ENCODE measurements around the gene COL6A1.
"Not testable (repeated sequence)": the region's sequence is repeated elsewhere in the genome, so short reads cannot be mapped to it uniquely, and the experiment has no call there.

COL6A1 gene

GRCh38 chr21:45966791-45967394 lies 14.7 kb upstream of the COL6A1 start:
- no peak for DNase-seq

DNA sequence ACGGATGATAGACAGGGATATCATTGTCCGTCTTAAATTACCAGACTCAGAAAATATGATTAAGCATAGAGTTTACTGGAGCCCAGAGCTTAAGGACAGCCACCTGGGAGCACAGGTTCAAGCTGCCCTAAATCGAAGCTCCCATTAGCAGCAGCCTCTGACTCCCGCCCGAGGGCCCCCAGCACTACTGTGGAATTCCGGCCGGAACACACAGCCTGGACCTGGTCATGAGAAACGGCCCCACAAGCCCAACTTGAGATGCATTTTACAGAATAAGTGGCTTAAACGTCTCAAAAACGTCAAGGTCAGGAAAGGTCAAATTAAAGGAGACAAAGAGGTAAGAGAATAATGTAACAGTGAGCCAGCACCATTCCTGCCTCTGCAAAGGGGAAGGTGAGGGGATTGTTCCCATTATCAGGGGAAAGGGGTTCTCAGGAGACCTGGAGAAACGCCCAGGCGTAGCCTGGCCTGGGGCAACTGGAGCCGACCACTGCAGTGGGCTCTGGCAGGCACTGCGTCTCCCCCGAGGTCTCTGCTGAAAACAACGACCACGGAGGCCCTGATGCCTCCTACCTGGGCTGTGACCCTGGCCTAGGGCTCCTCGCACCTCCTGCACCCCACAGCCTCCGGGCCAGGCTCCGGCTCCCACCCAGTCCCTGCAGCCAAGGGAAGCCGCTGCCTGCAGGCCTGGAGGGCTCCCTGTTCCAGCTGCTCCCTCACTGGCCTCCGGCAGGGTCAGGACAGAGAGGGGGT lies 11.5 kb upstream of the COL6A1 start:
- DNase-seq = no peak

GRCh38 chr21:45970674-45971615 lies 10.6 kb upstream of the COL6A1 start:
- peak in 5 of 6 experiments; percentile 16 to 32 (median 26) for DNase-seq

DNA sequence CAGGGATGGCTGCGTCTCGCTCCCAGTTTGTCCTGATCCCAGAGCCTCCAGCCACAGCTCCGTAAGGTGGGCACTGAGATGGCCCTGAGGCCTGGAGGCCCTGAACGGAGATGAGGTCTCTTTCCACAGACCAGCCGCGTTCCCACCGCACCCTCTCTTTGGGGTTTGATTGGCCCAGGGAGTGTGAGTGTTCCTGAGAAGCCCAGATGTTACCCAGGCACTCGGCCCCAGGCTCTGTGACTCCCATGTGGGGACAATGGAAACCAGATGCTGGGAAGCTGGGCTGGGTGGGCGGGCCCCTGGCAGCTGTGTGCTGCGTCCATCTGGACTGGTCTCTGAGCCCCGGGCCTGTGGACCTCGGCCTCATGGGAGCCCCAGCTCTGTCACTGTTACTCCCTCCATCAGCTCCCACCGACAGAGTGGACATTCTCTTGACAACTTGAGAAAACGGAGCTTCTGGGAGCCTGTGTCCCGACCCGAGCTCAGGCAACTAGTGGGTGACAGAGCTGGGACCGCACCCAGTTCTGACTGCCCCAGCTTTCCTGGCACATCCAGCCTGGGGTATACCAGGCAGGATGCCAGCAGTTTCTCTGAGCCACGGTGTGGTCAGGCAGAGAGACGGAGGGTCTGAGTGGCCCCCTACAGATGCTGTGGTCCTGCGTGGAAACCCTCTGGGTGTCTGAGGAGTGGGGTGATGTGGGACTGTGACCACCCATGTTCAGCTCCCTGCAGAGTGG lies 9.8 kb upstream of the COL6A1 start:
- DNase-seq = no peak

- DNase-seq = no peak
Observed at GRCh38 chr21:45972353-45972715, 9.2 kb upstream of the COL6A1 start.

DNA sequence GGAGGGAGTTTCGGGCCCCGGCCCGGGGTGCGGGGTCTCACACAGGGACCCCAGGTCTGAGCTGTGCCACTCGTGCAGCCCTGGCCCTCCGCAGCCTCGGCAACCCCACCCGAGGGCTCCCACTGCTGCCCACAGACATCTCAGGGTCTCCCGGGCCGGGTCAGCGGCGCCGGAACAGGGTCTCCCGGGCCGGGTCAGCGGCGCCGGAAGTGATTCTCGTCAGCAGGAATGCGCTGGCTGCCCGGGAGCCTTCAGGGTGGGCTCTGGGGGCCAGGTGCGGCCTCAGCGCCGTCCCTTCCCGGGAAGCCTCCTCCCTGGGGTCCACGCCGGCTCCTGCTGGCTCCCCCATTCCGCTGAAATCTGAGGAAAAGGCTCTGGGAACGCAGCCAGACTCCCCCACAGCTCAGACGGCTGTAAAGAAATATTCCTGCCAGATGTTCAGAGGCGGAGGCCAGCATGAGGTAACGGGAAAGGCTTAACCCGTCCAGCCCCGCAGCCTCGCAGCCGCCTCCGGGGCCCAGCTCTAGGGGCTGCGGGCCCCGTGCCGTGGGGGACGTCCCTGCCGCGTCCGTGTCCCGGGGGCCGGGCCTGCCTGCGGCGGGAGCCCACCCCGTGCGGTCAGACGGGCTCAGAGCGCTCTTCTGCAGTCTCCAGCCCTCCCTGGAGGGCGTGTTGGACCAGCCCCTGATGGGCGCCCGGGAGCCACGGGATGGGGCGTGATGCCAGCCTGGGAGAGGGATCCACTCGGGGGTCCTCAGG lies 8.7 kb upstream of the COL6A1 start:
- no peak for DNase-seq

DNA sequence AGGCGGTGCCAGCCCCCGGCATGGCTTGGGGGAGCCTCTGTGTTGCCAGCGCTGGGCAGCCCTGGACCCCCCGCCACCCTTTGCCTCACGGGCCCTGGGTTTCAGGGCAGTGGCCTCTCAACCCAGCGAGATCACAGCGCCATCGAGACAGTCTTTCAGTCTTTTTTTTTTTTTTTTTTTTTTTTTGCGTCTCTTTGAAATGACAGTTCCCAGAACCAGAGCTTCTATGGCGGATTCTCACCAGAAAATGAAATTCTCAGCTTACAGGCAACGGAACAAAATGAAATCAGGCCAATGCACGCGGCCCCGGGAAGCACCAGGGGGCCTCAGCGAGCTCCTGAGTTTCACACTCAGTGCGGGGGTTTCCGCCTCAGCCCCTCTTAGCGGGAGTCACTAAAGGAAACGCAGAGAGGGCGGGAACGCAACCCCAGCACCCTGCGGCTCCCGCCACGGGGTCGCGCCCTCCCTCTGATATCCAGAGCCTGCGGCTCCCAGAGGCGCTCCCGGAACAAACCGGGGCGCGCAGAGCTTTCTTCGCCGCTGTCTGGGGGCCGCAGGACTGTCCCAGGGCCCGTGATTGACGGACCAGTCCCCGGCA lies 8.0 kb upstream of the COL6A1 start:
- DNase-seq = peak; percentile 60 to 80 (median 74)

DNA sequence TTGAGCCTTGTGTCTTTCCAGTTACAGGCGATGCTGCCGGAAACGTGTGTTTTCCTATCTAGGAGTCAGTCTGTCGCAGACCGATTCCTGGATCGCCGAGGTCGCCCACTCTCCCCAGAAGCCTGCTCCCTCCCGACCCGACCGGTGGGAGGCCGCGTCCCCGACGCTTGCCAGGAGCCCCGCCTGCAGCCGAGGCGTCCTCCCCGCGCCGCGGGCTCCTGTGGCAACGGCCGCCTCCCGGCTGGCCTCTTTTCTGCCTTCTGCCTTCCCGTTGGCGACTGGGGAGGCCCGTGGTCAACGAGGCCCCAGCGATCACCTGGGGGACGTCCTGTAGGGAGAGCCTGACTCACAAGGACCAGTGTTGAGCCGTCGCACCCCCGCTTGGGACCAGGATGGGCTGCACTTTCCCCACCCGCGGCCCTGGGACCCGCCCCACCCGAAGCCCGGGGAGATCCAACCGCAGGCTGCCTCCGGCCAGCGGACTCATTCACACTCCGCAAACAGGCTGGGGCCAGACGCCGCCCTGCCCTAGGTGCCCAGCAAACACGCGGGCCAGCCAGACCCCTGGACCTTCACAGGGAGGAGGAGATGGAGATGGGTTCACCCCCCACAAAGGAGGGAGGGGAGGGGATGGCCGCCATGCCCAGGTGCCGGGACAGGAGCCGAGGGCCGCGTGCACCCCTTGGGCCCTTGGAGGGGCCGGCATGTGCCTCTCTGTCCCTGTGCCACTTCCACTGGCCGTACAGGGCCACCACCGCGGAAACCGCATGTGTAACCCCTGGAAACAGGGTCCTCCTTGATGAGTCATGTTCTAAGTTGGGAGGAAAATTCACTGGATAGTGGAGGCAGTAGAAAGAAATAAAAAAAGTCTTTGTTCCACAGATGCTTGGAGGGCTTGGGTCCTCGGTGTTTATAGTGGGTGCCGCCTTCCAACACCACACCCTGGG lies 7.2 kb upstream of the COL6A1 start:
- DNase-seq = peak in 2 of 6 experiments; percentile 13 to 58

- DNase-seq = no peak
Observed at GRCh38 chr21:45975020-45975666, 6.4 kb upstream of the COL6A1 start.

- DNase-seq = not testable (repeated sequence)
Observed at GRCh38 chr21:45975667-45976409, 5.7 kb upstream of the COL6A1 start.

- no peak for DNase-seq
Observed at GRCh38 chr21:45976701-45977311, 4.8 kb upstream of the COL6A1 start.

- no peak for DNase-seq
Observed at GRCh38 chr21:45977396-45977795, 4.2 kb upstream of the COL6A1 start.

DNA sequence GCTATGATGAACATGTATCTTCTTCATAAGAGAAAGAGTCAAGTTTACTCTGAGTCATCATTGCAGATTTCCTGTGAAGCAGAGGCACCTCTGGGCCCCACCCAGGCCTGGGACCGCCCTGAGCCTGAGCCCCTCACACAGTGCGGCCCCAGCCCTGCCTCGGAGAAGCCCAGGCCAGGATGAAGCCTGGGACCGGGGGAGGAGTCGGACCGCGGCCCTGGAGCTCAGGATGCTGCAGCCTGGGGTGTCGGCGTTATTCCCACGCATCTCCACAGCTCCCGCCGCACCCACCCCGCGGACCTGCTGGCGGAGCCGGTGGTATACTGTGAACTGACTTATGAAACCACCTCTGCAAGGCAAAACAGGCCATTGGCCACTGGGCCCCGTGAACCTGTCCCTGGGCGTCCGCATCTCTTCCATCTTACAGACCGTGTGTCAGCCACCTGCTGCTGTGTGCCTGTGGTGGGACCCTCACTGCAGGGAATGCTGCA lies 2.4 kb upstream of the COL6A1 start:
- DNase-seq = no peak

DNA sequence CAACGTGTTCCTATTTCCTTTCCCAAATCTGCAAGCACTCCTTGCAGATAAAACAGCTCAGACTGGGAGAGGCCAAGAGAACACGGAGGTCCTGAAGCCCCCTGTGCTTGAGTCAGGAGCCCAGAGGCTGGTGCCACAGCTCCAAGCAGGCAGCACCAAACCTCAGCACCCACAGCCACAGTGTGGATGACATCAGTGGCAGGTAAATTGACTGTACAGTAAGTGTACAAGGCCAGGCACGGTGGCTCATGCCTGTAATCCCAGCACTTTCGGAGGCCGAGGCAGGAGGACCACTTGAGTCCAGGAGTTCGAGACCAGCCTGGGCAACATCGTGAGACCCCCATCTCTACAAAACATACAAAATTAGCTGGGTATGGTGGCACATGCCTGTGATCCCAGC lies 1.9 kb upstream of the COL6A1 start:
- DNase-seq = no peak

DNA sequence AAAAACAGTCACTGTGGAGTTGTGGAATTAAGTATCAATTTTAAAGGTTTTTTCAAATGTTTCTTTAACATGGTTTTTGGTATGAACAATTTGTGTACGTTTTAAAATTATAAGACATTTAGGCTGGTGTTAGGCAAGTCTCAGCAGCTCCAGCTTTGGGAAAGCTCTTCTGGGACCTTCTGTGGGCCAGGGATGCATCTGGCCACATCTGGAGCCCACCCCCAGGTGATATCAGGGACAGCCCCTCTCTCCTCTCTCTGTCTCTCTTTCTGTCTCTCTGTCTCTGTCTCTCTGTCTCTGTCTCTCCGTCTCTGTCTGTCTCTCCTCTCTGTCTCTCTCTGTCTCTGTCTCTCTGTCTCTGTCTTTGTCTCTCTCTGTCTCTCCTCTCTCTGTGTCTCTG lies 1.3 kb upstream of the COL6A1 start:
- DNase-seq = no peak

DNA sequence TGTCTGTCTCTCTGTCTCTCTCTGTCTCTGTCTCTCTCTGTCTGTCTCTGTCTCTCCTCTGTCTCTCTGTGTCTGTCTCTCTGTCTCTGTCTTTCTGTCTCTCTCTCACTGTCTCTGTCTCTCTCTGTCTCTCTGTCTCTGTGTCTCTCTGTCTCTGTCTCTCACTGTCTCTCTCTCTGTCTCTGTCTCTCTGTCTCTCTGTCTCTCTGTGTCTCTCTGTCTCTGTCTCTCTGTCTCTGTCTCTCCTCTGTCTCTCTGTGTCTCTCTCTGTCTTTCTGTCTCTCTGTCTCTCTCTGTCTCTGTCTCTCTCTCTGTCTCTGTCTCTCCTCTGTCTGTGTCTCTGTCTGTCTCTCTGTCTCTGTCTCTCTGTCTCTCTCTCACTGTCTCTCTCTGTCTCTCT lies 873 bp upstream of the COL6A1 start:
- DNase-seq = no peak

GRCh38 chr21:45982092-45982757 lies 655 bp downstream of the COL6A1 start:
- DNase-seq = no peak

Measured in stimulated activated naive CD4-positive, alpha-beta T cell (primary cell).